Spleen (tissue), 11 donors: ENCODE measurements around the gene MEGF6. TPM values are rescaled to one million over a fixed set of nuclear protein-coding genes. Genes with fewer than 3 reads are reported as not detected.
A peak's percentile ranks its signal among the peaks of the same experiment; 100 is the strongest.

Source experiments
- DNase-seq: peaks from one replicate; pipeline ENCODE4 v3.0.0-alpha.2; 2020
- H3K27ac ChIP-seq, 8 donors: fragments of 200-600 bp; sonication (generic) in 7 of 8; 1 replicate in 4 of 8; 2 replicates in 4 of 8; pipeline versions ENCODE4 v1.5.0 to v1.8.0; 2016 to 2021; ENCODE audit warnings: inconsistent platforms in 4 of 8, mild to moderate bottlenecking in 4 of 8, moderate library complexity in 1 of 8
- H3K27me3 ChIP-seq, 7 donors: fragments of 200-600 bp; sonication (generic) in 6 of 7; replicated peaks in 1 of 7; 1 replicate in 4 of 7; 2 replicates in 3 of 7; pipeline versions ENCODE4 v1.5.0 to v1.8.0; 2016 to 2021; ENCODE audit warnings: inconsistent platforms in 3 of 7, mild to moderate bottlenecking in 1 of 7
- H3K36me3 ChIP-seq, 6 donors: fragments of 200-600 bp; sonication (generic) in 5 of 6; 1 replicate in 4 of 6; 2 replicates in 2 of 6; pipeline versions ENCODE4 v1.5.0 to v1.8.0; 2016 to 2021; ENCODE audit warnings: inconsistent platforms in 2 of 6
- H3K4me1 ChIP-seq, 6 donors: fragments of 200-600 bp; sonication (generic) in 5 of 6; 1 replicate in 3 of 6; 2 replicates in 3 of 6; pipeline versions ENCODE4 v1.5.0 to v1.8.0; 2016 to 2021; ENCODE audit warnings: inconsistent platforms in 3 of 6
- H3K4me3 ChIP-seq, 8 donors: fragments of 200-600 bp; sonication (generic) in 7 of 8; 1 replicate in 4 of 8; 2 replicates in 4 of 8; pipeline versions ENCODE4 v1.5.0 to v1.8.0; 2016 to 2021; ENCODE audit warnings: inconsistent platforms in 4 of 8, mild to moderate bottlenecking in 4 of 8, moderate library complexity in 2 of 8
- H3K9me3 ChIP-seq, 8 donors: fragments of 200-600 bp; sonication (generic) in 7 of 8; 1 replicate in 4 of 8; 2 replicates in 4 of 8; pipeline versions ENCODE4 v1.5.0 to v1.8.0; 2016 to 2021; ENCODE audit warnings: inconsistent platforms in 4 of 8
- POLR2A ChIP-seq, 3 donors: fragments of 450-650 bp; IDR thresholded peaks; one replicate each; pipeline ENCODE4 v1.5.1; 2017; ENCODE audit warnings: antibody characterized with exemption in 3 of 3, mild to moderate bottlenecking in 1 of 3
- POLR2AphosphoS5 ChIP-seq, 3 donors: sonication (generic); formaldehyde crosslinking; IDR thresholded peaks; one replicate each; pipeline ENCODE4 v1.5.1; 2017; ENCODE audit warnings: antibody characterized with exemption in 3 of 3
- WGBS, 5 donors: extraction: QIAGEN DNeasy Blood & Tissue Kit in 3 of 5; methylation state at CpG; one replicate each; pipeline versions ENCODE4 v1.1.5 to v1.1.7; 2013 to 2018; 5-methylcytosine and 5-hydroxymethylcytosine counted together
- intact Hi-C: fragments of 100-400 bp; cut with DNase I; formaldehyde crosslinking; loops from one replicate; pipeline ENCODE4 v1.15.0; 2023; ENCODE audit warnings: low total_unique reads
- polyA plus RNA-seq, 3 donors: library from polyadenylated mRNA; stranded (reverse); fragments of 200-250 nt; gene quantifications; one replicate each; pipeline ENCODE4 v1.2.1, GENCODE V29; 2013
- total RNA-seq, 7 donors: library from RNA; depleted of rRNA in 3 of 7; stranded (reverse); fragments of >200 nt in 3 of 7; fragmentation: NEBNext Ultra II Directional in 4 of 7; extraction: Animal tissue kit (Norgen Biotek cat#: 25700) in 4 of 7; gene quantifications; one replicate each; pipeline versions ENCODE4 v1.1.0 to v1.2.1, GENCODE V29; 2016 to 2021
- TF ChIP-seq, protein P1 (sequence below), 11 experiments: fragments of 200-600 bp in 7 of 11; fragments of 450-650 bp in 4 of 11; sonication (generic) in 4 of 11; IDR thresholded peaks in 8 of 11; conservative IDR thresholded peaks in 3 of 11; 1 replicate in 7 of 11; 2 replicates in 4 of 11; pipeline versions ENCODE4 v1.4.0 to v1.8.0; 2016 to 2021; ENCODE audit warnings: antibody characterized with exemption in 11 of 11, inconsistent platforms in 4 of 11, mild to moderate bottlenecking in 1 of 11
- donor health status: healthy with polysubstance abuse.
- donor health status: DM: no; HTN: no; CAD: no; lungs with moderate emphysema.
- donor health status: DM: no; HTN: no; CAD: no.
- donor health status: Bipolar disorder and iron deficiency.
- donor health status: healthy.
- donor health status: DM: no; HTN: no; CAD: no.
- donor health status: DM: yes; HTN: yes; CAD: no.

MEGF6 gene
- total and polyA plus RNA-seq, 10 donors, result 8.7 to 39.5 (median 20.3) TPM

DNA sequence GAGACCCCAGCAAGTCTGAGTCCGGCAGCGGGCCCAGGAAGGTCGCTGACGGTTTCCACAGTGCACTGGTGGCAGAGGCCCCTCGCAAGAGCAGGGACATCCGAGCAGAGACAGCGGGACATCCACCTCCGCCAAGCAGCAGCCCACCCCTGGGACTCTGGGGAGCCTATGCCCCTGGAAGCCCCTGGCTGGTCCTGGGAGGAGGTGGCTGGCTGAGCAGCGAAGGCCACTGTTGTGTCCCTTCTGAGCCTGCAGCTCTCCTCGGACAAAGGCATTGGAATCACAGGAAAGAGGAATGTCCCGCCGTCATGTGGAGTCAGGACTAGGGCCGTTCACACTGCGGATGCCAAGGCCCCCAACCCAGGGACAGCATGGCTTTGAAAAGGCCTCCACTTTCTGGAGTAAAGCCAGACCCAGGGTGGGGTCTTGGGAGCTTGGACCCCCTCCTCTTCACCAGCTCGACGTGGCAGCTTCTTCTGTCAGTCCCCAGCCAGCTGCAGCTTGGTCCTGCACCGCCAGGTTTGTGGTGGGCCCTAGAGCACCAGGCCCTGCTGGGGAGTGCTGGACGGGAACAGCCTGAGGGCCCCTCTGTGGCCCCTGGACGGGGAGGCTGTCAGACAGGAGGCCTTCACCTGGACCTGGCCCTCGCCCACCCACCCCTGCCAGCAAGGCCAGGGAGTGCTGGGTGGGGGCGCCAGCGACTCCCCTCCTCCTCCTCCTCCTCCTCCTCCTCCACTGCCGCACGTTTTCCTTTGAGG lies 1.4 kb downstream of the MEGF6 start:
- DNase-seq, result no peak
- Histone ChIP-seq H3K4me1 (peaks cover 10 to 37% (median 27%) of the 10 kb centered on the region in 6 donors), H3K9me3 (no peaks in the 10 kb centered on the region), H3K27me3 (peaks cover 3 to 83% (median 33%) of the 10 kb centered on the region in 7 donors), H3K36me3 (no peaks in the 10 kb centered on the region), H3K27ac (no peak overlapping the region), H3K4me3 (peak overlapping the region in 1 of 8 donors; percentile 75)
- intact Hi-C loops, result no loop called here
- no peak for TF ChIP-seq POLR2AphosphoS5 (IDR thresholded peaks at IDR 0.05)
- TF ChIP-seq, protein P1, sequence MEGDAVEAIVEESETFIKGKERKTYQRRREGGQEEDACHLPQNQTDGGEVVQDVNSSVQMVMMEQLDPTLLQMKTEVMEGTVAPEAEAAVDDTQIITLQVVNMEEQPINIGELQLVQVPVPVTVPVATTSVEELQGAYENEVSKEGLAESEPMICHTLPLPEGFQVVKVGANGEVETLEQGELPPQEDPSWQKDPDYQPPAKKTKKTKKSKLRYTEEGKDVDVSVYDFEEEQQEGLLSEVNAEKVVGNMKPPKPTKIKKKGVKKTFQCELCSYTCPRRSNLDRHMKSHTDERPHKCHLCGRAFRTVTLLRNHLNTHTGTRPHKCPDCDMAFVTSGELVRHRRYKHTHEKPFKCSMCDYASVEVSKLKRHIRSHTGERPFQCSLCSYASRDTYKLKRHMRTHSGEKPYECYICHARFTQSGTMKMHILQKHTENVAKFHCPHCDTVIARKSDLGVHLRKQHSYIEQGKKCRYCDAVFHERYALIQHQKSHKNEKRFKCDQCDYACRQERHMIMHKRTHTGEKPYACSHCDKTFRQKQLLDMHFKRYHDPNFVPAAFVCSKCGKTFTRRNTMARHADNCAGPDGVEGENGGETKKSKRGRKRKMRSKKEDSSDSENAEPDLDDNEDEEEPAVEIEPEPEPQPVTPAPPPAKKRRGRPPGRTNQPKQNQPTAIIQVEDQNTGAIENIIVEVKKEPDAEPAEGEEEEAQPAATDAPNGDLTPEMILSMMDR (IDR thresholded peaks at IDR 0.05 in 8 of 11, conservative IDR thresholded peaks at IDR 0.05 in 3 of 11), result no peak
- no peak for TF ChIP-seq POLR2A (IDR thresholded peaks at IDR 0.05)
- WGBS, 5 donors, result 44 to 52% (median 49%) methylated on average over 8 to 24 of the region's 24 CpGs

DNA sequence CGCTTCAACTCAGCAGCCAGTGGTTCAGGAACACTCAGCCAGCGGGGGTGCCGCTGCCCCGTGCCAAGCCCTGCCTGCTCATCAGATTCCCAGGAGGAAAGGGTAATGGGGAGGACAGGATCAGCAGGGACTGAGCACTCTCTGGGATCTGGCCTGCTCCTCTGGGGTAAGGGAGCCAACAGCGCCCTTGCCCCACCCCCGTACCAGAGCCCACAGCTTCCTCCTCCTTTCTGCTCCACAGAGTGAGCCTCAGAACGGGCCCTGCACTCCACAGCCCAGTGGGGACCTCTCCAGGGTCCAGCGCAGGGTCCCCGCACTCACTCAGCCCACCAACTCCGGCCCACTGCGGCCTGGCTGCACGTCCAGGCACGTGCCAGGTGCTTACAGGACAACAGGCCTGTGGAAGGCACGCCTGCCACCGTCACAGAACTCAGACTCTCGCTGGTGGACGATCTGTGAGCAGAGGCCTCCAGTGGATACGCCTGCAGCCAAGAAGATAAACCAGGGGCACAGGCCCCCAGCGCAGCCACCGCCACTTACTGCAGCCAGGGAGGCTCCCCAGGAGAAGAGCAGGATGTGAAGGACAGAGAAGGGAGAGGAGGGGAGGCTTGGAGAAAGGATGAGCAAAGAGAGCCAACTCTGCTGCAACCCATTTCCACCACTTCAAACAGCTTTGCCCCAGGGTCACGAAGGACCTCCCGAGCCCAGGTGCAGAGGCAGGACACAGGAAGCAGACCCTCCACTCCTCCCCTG lies 2.1 kb downstream of the MEGF6 start:
- Histone ChIP-seq H3K36me3 (no peaks in the 10 kb centered on the region), H3K9me3 (no peaks in the 10 kb centered on the region), H3K27me3 (peaks cover 3 to 83% (median 33%) of the 10 kb centered on the region in 7 donors), H3K4me1 (peaks cover 10 to 37% (median 27%) of the 10 kb centered on the region in 6 donors), H3K4me3 (no peak overlapping the region), H3K27ac (no peak overlapping the region)
- intact Hi-C loops, result no loop called here
- TF ChIP-seq, protein P1 (IDR thresholded peaks at IDR 0.05 in 8 of 11, conservative IDR thresholded peaks at IDR 0.05 in 3 of 11), result no peak
- TF ChIP-seq POLR2AphosphoS5 (IDR thresholded peaks at IDR 0.05) (no peak), POLR2A (IDR thresholded peaks at IDR 0.05) (no peak)
- DNase-seq, result no peak
- WGBS, 5 donors, result 50 to 67% (median 56%) methylated on average over 14 to 22 of the region's 22 CpGs

DNA sequence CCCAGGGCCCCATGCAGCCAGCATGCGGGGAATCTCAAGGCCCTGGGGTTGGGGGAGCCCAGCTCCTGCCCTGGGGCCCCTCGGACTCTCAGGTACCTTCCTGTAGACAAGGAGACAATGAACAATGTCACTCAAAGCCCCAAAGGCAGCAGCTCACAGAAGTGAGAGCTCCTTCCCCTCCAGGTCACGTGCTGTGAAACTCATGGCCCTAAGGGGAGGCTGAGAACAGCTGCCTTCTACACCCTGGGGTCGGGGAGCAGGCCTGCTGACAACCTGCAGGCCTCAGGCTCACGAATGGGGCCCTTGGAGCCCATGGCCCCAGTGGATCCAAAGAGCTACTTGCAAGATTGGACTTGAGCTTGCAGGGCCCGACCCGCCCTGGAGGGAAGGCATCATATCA lies 3.2 kb downstream of the MEGF6 start:
- H3K4me3 ChIP-seq, result no peak overlapping the region
- no peak for DNase-seq
- intact Hi-C loops, result no loop called here
- H3K9me3 ChIP-seq, result no peaks in the 10 kb centered on the region
- TF ChIP-seq POLR2AphosphoS5 (IDR thresholded peaks at IDR 0.05), result no peak
- TF ChIP-seq, protein P1 (IDR thresholded peaks at IDR 0.05 in 8 of 11, conservative IDR thresholded peaks at IDR 0.05 in 3 of 11), result no peak
- TF ChIP-seq POLR2A (IDR thresholded peaks at IDR 0.05), result no peak
- no peak overlapping the region for H3K27ac ChIP-seq
- no peaks in the 10 kb centered on the region for H3K36me3 ChIP-seq
- WGBS, 5 donors, result 81 to 89% (median 83%) methylated on average over 2 to 7 of the region's 7 CpGs
- peaks cover 10 to 38% (median 27%) of the 10 kb centered on the region in 6 donors for H3K4me1 ChIP-seq
- H3K27me3 ChIP-seq, result peaks cover 3 to 77% (median 33%) of the 10 kb centered on the region in 7 donors

DNA sequence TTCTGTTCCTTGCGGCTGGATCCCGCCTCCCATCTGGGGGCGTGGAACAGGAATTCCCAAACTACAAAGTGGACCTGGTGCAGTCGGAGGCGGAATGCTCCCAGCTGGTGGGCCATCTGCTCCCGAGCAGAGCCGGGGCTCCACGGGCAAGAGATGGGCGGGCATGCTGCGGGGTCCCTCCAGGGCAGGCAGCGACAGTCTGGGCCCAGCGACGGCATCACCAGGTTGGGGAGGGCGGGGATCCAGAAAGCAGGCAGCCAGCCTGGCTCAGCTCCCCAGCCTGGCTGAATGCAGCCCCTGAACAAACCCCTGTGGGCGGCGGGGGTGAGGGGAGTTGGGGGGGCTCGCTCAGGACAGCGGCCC lies 3.6 kb downstream of the MEGF6 start:
- Histone ChIP-seq H3K27me3 (peaks cover 3 to 73% (median 33%) of the 10 kb centered on the region in 7 donors), H3K36me3 (no peaks in the 10 kb centered on the region), H3K4me1 (peaks cover 10 to 43% (median 27%) of the 10 kb centered on the region in 6 donors), H3K27ac (no peak overlapping the region), H3K4me3 (no peak overlapping the region), H3K9me3 (no peaks in the 10 kb centered on the region)
- TF ChIP-seq, protein P1 (IDR thresholded peaks at IDR 0.05 in 8 of 11, conservative IDR thresholded peaks at IDR 0.05 in 3 of 11), result no peak
- TF ChIP-seq POLR2AphosphoS5 (IDR thresholded peaks at IDR 0.05) (no peak), POLR2A (IDR thresholded peaks at IDR 0.05) (no peak)
- 87 to 96% (median 92%) methylated on average over 14 to 18 of the region's 18 CpGs for WGBS, 5 donors
- intact Hi-C loops, result no loop called here
- no peak for DNase-seq
